ENCODE measurements around the gene FOXP1.

DNA sequence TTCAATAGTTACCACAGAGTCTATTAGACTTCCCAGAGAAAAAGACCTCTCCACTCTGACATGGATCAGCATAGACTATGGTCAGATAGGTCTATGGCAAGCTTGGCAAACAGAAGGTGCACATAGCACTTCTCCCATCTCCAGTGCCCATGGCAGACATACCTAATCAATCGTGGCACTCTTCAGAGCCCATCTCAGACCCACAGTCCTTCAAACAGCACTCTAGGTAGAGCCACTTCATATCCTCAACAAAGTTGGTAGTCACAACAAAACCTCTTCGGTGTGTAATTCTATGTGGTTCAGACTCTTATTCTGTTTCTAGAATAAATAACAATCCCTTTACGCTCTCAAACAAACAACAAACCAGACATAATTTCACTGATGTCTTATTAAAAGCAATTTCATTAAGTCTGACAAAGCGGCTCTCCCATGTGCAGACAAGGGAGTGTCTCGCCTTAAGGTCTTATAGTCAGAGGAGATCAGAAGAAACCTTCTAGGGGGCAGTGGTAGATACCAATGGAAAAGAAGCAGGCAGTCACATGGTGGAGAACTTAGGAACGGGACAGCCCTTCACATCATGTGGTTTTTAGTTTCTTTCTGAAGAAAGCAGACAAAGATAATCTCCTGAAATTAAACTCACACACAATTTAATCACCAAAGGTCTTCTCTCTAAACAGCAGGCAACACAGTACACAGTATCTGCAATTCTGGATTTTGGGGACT, 483.4 kb downstream of the FOXP1 start:
- TF ChIP-seq CTCF (IDR thresholded peaks at IDR 0.05): no peak
- TF ChIP-seq POLR2A (IDR thresholded peaks at IDR 0.05): no peak

All from breast epithelium (tissue), 3 donors.